HG02970 (cell line): ENCODE results near the gene RRBP1.

Experiments used
- ATAC-seq: cut with Tn5 transposase; IDR thresholded peaks from one replicate; pipeline ENCODE4 v1.9.1; 2021; ENCODE audit warnings: mild to moderate bottlenecking, moderate library complexity, moderate number of reproducible peaks; ENCODE audit not compliant: unreplicated experiment, low FRiP score

RRBP1 gene

GRCh38 chr20:17589161-17589834 lies 92.7 kb downstream of the RRBP1 start:
- ATAC-seq = no peak

DNA sequence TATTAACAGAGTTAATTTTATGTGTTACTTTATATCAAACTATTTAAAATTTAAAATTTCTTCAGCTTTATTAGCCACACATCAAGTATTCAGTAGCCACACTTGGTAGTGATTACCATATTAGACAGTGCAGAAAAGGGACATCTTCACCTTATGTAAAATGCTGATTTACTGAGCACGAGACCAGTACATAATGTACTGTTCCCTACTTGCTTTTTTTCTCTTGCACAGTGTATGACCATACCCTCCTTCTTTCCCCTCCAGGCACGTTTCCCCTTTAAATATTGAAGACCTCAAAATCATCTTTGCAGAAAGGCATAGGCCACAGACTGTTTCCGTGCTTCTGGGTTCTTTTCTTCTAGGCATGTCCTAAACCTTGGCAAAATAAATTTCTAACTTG lies 94.2 kb downstream of the RRBP1 start:
- no peak for ATAC-seq

DNA sequence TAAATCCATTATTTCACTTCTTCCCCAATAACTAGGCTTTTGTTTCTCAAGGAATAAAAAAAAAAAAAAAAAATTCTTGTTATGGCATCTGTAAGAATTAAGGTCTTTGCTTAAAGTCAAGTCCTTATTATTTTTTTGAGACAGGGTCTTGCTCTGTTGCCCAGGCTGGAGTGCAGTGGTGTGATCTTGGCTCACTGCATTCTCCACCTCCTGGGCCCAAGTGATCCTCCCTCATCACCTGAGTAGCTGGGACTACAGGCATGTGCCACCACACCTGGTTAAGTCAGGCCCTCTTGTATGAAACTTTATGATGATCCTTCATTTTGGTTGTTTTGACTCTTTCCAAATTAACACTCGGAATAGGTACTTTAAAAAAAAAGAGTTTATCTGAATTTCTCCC lies 94.9 kb downstream of the RRBP1 start:
- no peak for ATAC-seq

DNA sequence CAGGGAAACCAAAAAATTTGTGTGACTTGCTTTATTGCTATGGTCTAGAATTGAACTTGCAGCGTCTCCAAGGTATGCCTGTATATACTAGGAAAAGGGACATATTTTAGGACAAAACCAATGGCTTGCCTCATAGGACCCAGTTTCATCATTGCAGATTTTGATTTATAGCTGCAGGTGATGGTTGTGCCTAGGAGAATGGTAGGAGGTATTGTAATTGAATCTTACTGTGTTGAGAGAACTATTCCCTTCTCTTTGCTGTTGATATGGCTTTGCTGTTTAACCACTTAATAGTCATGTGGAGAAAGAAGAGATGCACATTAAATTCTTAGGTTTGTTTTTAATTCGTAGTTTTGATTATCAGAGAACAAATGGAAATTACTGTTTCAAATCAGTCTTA lies 95.8 kb downstream of the RRBP1 start:
- ATAC-seq = no peak

DNA sequence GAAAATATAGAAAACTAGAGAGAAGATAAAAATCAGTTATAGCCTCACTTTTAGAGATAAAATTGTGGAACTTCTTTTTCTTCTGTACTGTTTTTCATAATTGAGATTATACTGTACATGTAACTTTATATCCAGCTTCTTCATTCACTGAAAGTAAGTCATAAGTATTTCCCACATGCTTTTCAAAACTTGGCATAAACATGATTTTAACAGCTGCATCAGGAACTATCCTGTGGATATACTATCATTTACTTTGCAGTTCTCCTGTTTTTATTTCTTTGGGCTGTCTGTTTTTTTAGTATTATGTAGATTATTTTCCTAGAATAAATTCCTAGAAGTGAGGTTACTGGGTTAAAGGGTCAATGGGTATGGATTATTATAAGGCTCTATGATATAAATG lies 97.4 kb downstream of the RRBP1 start:
- no peak for ATAC-seq

- no peak for ATAC-seq
These were observed 98.9 kb downstream of the RRBP1 start for GRCh38 chr20:17583126-17583525.

DNA sequence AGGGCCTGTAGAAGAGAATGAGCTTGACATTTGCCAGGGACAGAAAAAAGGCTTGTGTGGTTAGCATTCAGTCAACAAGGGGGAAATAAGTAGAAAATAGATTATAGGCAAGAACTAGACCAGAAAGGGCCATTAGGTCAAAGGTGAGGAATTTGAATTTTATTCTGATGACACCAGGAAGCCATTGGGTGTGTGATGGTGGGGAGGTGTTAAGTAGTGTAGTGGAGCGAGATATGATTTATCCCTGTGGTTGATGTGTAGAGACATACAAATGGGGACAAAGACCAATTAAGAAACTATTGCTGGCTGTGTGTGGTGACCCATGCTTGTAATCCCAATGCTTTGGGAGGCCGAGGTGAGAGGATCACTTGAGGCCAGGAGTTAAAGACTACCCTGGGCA lies 101.1 kb downstream of the RRBP1 start:
- ATAC-seq = no peak

- ATAC-seq = no peak
These were observed 102.5 kb downstream of the RRBP1 start for GRCh38 chr20:17579369-17580039.

GRCh38 chr20:17576215-17576614 lies 105.8 kb downstream of the RRBP1 start:
- ATAC-seq = no peak

DNA sequence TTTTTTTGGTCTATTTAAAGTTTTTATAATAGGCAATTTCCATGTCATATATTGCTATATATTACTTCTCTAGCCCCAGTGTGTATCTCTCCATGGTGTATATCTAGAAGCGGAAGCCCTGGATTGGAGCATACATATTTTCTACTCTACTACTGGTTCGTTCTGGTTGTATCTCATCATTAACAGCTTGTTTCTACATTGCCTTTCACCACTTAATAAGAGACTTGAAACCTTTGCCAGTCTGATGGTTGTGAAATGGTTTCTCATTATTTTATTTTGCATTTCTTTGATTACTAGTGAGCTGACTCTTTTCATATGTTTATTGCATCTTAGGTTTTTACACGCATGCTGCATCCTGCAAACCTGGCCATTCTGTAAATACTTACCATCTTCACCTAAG lies 108.6 kb downstream of the RRBP1 start:
- ATAC-seq = no peak

- ATAC-seq = no peak
These were observed 109.9 kb downstream of the RRBP1 start for GRCh38 chr20:17572034-17572638.

DNA sequence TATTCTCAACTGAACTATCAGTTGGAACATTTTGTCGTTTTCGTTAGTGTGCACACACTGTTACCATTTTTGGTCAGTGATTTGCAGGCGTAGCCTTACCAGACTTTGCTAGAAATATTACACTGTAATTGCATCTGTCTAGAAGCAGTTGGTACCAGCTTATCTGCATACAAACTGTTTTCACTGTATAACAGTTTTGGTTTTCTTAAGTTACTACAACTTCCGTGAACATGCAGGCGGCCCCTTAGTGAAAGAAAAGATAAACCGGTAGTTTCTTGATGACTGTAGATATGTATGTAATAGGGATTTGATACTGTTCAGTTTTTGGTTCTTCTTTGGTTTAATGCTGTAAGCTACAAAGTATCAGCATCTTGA lies 110.9 kb downstream of the RRBP1 start:
- ATAC-seq = no peak

- peak; percentile 34 for ATAC-seq
These were observed 111.5 kb downstream of the RRBP1 start for GRCh38 chr20:17570347-17571152.

DNA sequence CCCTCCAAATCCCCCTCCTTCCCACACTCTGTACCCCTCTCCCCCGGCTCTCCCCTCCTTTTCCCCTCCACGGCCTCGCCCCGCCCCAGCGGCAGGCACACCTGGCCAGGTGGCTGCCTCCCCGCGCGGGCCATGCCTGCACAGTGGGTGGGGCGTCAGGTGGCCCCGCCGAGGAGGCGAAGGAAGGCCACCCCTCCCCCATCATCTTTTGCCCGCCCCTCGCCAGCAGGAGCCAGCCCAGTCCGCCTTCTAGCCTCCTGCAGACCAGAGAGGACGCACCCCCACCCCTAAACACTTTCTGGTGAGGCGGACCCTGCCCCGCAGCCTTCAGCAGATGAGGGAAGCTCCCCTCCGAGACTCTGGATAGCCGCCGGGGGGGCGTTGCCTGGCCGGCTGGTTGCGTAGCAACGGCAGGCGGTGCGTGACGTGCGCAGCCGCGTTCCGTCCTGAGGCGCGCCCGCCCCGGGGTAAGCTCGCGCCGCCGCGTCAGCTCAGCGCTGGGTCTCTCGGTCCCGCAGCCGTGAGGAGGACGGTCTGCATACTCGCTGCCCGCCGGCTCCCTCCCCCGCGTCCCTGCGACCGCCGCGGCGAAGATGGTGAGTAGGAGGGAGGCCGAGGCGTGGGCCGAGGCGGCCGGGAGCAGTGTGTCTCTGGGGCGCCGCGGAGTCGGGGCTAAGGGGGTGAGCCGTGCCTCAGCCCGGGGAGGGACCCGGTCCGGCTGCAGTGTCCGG lies 112.3 kb downstream of the RRBP1 start, which contains the start of gene DSTN:
Gene DSTN (plus strand): TSS at position 460 of the 731 bp plus-strand sequence. CDS start 134 bp downstream, at position 594.
- ATAC-seq = peak; percentile 89

DNA sequence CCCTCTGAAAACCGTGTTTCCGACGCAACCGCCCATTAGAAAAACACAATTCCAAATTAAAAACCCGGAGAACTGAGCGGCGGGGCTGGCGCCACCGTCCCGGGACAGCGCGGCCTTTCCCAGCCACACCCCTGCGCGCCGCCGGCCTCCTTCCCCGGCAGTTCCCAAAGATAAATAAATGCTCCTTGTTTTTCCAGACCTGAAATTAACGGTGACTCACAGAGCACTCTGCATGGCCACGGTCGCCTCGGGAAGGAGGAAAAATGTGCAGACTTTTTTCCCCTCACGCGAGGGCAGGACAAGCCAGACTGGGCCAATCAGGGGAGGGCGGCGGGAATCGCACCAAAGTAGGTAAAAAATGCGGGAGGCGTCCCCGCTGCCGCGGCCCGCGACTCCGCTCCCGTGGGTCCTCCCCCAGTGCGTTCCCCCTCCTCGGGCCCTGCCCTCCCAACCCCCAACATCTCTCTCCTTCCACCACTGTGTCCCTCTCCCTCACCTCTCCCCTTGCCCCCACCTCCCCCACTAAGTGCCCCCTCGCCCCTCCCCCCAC lies 113.0 kb downstream of the RRBP1 start:
- no peak for ATAC-seq

DNA sequence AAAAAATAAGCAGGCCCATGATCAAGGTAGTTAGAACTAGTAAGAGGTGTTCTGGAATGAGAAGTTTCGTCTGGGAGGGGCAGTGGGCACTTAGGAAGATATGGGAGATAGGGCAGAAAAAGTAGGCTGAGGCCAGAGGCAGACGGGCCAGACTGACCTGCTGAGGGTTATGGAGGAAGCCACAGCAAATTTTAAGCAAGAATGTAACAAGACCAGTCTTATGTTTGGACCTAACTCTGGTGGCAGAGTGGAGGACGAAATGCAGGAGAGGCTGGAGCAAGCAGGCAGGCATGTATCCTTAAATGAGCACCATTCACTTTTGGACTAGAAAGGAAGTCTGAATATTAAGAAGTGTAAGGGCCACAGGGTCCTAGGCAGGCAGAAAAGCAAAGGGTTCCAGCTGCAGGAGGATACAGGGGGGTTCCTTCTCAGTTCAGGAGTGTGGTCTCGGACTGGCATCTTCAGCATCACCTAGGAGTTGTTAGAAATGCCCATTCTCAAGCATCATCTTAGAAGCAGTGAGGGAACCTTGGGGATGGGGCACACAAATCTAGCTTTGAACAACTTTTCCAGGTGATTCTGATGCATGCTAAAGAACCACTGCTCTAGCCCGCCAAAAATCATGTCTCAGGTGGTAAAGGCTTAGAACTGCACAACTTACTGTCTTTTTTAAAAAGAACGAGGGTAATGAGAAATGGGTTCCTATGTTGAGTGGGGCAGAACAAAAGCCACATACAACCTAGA lies 113.8 kb downstream of the RRBP1 start:
- no peak for ATAC-seq

GRCh38 chr20:17566345-17566744 lies 115.7 kb downstream of the RRBP1 start:
- no peak for ATAC-seq

DNA sequence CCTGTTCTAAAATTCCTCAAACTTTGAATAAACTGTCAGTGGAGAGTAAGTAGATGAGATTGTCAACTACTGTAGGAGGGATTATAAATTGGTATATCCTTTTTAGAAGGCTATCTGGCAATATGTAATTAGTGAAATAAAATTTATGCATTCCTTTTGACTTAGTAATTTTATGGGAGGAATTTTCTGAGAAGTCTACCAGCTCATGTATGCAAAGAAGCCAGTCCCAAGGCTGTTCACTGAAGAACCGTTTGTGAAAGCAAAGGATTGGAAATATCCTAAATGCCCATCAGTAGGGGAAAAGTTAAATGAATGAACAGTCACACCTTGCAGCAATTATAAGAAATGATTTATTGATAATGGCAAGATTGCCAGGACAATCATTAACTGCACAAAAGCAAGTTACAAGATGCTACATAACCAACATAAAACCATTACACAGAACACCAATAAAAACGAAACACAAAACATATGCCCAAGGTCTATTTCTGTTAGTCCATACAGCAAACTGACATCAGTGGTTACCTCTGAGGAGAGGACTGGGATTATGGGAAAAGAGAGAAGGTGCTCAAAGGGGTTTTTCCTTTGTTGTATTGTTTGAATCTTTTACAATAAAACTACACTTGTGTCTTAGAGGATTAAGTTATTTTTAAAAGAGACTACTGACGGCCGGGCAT lies 116.7 kb downstream of the RRBP1 start:
- ATAC-seq = no peak
